ENCODE results near the gene MS4A6E.

The MS4A6E gene

DNA sequence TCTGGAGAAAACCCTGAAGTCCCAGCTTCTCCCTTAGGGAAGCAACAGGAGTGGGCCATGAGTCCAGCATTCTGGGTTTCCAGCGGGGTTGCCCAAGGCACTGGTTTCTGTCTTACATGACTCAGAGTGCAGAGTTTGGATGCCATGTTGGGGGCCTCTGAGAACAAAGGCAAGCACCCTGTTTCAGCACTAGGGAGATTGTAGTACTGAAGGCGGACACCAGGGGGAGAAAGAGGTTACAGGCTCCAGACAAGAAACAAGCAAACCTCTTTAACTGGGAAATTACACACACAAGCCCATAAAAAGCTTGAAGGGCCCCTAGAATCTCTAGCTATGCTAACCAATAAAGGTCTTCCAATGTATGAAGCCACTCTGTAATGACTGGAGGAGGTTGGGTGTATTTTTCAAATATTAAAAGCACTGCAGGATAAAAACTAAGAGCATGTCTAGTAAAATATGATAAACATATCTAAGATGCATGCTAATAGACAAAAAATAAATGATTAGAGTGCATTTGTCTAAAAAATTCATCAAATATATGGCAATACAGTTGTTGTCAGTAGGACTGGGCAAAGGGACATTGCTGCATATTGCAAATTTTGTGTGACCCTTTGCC lies 7.1 kb downstream of the MS4A6E start:
- Histone ChIP-seq H3K9me3 (ENCODE audit: control insufficient read depth in 1 of 2, low read length in 2 of 2) (no peaks in the 10 kb centered on the region), H3K27ac (ENCODE audit: low read depth, low read length) (no peak overlapping the region), H3K4me3 (ENCODE audit: low read depth in 1 of 2, low read length in 2 of 2) (no peak overlapping the region), H3K27me3 (ENCODE audit: control insufficient read depth in 1 of 2, insufficient read depth in 2 of 2, low read length in 2 of 2) (no peaks in the 10 kb centered on the region), H3K36me3 (ENCODE audit: control insufficient read depth in 1 of 2, insufficient read depth in 2 of 2, low read length in 2 of 2) (no peaks in the 10 kb centered on the region), H3K9ac (ENCODE audit: low read depth in 1 of 2, low read length in 2 of 2) (no peak overlapping the region), H3K4me1 (ENCODE audit: control insufficient read depth in 1 of 2, insufficient read depth in 2 of 2, low read length in 2 of 2) (no peaks in the 10 kb centered on the region)

DNA sequence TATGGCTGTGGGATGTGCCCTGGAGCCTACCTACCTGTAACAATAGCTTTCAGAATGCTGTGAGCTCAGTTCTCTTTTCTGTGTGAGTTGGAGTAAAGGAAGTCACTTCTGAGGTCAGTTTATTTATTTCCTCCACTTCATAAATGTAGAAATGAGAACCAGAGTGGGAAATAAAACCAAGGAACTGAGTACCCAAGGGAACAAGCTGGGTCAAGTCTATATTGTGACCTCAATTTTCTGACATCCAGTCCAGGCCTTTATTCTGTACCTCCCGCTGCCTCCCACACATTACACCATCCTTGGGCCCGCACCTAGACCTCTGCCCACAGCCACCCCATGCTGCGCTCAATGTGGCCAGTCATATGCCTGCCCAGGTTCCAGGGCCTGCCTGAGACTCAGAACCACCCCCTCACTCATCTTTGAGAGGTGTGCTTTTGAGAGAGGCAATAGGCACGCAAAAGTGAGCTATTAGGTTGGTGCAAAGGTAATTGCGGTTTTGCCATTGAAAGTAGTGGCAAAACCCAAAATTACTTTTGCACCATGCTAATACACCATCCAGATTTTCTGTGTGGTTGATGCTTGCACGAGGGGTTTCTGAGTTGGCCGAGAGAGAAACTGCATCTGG lies 9.8 kb downstream of the MS4A6E start:
- H3K9ac ChIP-seq (ENCODE audit: low read depth in 1 of 2, low read length in 2 of 2): no peak overlapping the region
- H3K27ac ChIP-seq (ENCODE audit: low read depth, low read length): no peak overlapping the region
- H3K27me3 ChIP-seq (ENCODE audit: control insufficient read depth in 1 of 2, insufficient read depth in 2 of 2, low read length in 2 of 2): no peaks in the 10 kb centered on the region
- no peaks in the 10 kb centered on the region for H3K4me1 ChIP-seq (ENCODE audit: control insufficient read depth in 1 of 2, insufficient read depth in 2 of 2, low read length in 2 of 2)
- no peaks in the 10 kb centered on the region for H3K9me3 ChIP-seq (ENCODE audit: control insufficient read depth in 1 of 2, low read length in 2 of 2)
- no peaks in the 10 kb centered on the region for H3K36me3 ChIP-seq (ENCODE audit: control insufficient read depth in 1 of 2, insufficient read depth in 2 of 2, low read length in 2 of 2)
- no peak overlapping the region for H3K4me3 ChIP-seq (ENCODE audit: low read depth in 1 of 2, low read length in 2 of 2)

DNA sequence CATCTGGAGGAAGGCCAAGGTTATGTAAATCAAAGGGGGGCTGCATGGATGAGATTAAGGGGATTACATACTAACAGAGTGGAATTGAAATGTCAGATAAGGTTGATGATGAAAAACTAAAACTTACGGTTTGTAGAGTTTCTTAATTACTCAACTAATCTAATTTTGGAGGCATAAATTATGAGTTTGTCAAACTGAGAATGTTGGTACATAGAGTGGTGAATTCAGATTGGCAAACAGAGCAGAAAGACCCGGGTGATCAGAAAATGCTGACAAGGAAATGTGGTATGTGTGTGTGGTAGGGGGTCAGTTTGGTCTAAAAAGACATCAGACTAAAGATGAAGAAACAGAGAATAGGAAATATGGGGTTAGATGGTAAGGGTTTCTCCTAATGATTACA lies 11.0 kb downstream of the MS4A6E start:
- Histone ChIP-seq H3K27ac (ENCODE audit: low read depth, low read length) (no peak overlapping the region), H3K27me3 (ENCODE audit: control insufficient read depth in 1 of 2, insufficient read depth in 2 of 2, low read length in 2 of 2) (no peaks in the 10 kb centered on the region), H3K4me1 (ENCODE audit: control insufficient read depth in 1 of 2, insufficient read depth in 2 of 2, low read length in 2 of 2) (no peaks in the 10 kb centered on the region), H3K9me3 (ENCODE audit: control insufficient read depth in 1 of 2, low read length in 2 of 2) (no peaks in the 10 kb centered on the region), H3K4me3 (ENCODE audit: low read depth in 1 of 2, low read length in 2 of 2) (no peak overlapping the region), H3K36me3 (ENCODE audit: control insufficient read depth in 1 of 2, insufficient read depth in 2 of 2, low read length in 2 of 2) (no peaks in the 10 kb centered on the region), H3K9ac (ENCODE audit: low read depth in 1 of 2, low read length in 2 of 2) (no peak overlapping the region)

DNA sequence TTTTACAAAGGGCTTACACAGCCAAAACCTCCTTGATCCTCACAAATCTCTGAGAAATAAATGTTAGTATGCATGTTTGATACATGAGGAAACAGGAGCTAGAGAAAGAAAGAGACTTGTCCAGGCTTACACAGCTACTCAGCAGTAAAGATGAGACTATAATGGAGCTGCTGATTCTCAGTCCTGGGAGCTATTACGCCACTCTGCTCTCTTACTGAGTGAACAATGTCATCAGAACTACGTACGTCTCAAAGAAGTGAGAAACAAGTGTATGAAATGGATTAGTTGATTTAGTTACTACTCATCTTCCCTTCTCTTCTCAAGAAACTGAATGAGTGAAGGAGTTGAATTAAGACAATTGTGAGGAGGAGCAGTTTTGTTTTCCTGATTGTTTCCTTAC lies 12.3 kb downstream of the MS4A6E start:
- Histone ChIP-seq H3K27me3 (ENCODE audit: control insufficient read depth in 1 of 2, insufficient read depth in 2 of 2, low read length in 2 of 2) (no peaks in the 10 kb centered on the region), H3K9ac (ENCODE audit: low read depth in 1 of 2, low read length in 2 of 2) (no peak overlapping the region), H3K27ac (ENCODE audit: low read depth, low read length) (no peak overlapping the region), H3K4me3 (ENCODE audit: low read depth in 1 of 2, low read length in 2 of 2) (no peak overlapping the region), H3K36me3 (ENCODE audit: control insufficient read depth in 1 of 2, insufficient read depth in 2 of 2, low read length in 2 of 2) (no peaks in the 10 kb centered on the region), H3K9me3 (ENCODE audit: control insufficient read depth in 1 of 2, low read length in 2 of 2) (no peaks in the 10 kb centered on the region), H3K4me1 (ENCODE audit: control insufficient read depth in 1 of 2, insufficient read depth in 2 of 2, low read length in 2 of 2) (no peaks in the 10 kb centered on the region)

DNA sequence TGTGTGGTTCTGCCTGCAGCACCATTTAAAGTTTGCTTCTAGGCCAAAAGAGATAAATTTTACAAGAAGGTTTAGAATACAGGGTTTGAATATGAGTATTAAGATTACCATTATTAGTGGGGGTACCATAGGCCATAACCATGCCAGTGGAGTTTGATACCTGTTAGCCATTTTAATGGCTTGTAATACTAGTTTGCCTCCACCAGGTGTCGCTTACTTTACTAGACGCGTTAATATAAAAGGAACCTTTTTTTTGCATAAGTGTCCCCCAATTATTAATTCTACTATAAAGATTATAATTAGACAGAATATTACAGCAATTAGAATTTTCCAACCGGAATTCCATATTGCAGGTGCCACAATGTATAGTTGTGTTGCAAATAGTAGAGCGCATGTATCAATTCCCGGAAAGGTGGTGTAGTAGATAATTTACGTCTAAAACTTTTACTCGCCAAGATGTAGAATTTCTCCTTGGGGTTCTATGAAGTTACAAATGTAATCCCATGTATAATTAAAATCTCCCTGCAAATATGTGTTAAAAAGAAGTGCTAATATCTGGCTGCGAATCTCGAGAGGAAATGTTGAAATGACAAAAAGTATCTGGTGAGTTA lies 16.1 kb downstream of the MS4A6E start:
- Histone ChIP-seq H3K9me3 (ENCODE audit: control insufficient read depth in 1 of 2, low read length in 2 of 2) (no peaks in the 10 kb centered on the region), H3K27me3 (ENCODE audit: control insufficient read depth in 1 of 2, insufficient read depth in 2 of 2, low read length in 2 of 2) (no peaks in the 10 kb centered on the region), H3K4me1 (ENCODE audit: control insufficient read depth in 1 of 2, insufficient read depth in 2 of 2, low read length in 2 of 2) (peaks cover under 1 to 2% of the 10 kb centered on the region in 2 donors), H3K27ac (ENCODE audit: low read depth, low read length) (no peak overlapping the region), H3K36me3 (ENCODE audit: control insufficient read depth in 1 of 2, insufficient read depth in 2 of 2, low read length in 2 of 2) (no peaks in the 10 kb centered on the region), H3K4me3 (ENCODE audit: low read depth in 1 of 2, low read length in 2 of 2) (no peak overlapping the region), H3K9ac (ENCODE audit: low read depth in 1 of 2, low read length in 2 of 2) (no peak overlapping the region)

DNA sequence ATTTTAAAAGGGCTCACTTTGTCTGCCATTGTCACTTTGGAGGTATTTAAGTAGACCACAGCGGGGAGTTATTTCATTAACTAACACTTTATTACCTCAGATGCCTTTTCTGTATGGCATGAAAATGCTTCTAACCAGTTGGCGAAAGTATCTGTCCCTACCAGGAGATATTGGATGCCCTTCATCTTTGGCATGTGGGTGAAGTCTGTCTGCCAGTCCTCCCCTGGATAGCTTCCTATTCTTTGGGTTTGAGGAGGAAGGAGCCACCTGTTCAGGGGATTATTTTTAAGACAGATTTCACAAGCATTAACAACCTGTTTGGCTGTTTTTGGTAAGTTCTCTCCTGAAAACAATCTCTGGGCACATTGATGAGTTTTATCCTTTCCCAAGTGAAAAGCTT lies 17.1 kb downstream of the MS4A6E start:
- Histone ChIP-seq H3K27me3 (ENCODE audit: control insufficient read depth in 1 of 2, insufficient read depth in 2 of 2, low read length in 2 of 2) (no peaks in the 10 kb centered on the region), H3K36me3 (ENCODE audit: control insufficient read depth in 1 of 2, insufficient read depth in 2 of 2, low read length in 2 of 2) (no peaks in the 10 kb centered on the region), H3K27ac (ENCODE audit: low read depth, low read length) (no peak overlapping the region)

DNA sequence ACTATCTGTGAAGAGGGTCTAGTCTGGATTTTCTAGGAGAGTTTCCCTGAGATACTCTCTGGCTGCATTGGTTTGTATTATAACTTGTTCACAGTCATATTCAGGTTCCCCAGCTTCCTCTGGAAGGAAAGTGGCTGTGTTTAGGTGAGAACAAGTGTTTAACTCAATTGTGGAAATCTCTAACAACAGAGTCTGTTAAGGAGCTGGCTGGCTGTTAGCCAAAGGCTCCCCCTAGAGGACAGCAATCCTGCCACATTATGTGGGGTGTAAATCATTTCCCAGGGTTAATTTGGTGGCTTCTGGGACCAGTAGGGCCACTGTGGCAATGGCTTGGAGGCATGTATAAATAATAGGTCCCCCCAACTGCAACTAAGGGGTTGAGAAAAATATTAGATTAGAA lies 18.4 kb downstream of the MS4A6E start:
- no peaks in the 10 kb centered on the region for H3K27me3 ChIP-seq (ENCODE audit: control insufficient read depth in 1 of 2, insufficient read depth in 2 of 2, low read length in 2 of 2)
- H3K4me1 ChIP-seq (ENCODE audit: control insufficient read depth in 1 of 2, insufficient read depth in 2 of 2, low read length in 2 of 2): peaks cover 15 to 16% of the 10 kb centered on the region in 2 donors
- no peaks in the 10 kb centered on the region for H3K36me3 ChIP-seq (ENCODE audit: control insufficient read depth in 1 of 2, insufficient read depth in 2 of 2, low read length in 2 of 2)
- H3K4me3 ChIP-seq (ENCODE audit: low read depth in 1 of 2, low read length in 2 of 2): no peak overlapping the region
- no peaks in the 10 kb centered on the region for H3K9me3 ChIP-seq (ENCODE audit: control insufficient read depth in 1 of 2, low read length in 2 of 2)
- no peak overlapping the region for H3K27ac ChIP-seq (ENCODE audit: low read depth, low read length)
- no peak overlapping the region for H3K9ac ChIP-seq (ENCODE audit: low read depth in 1 of 2, low read length in 2 of 2)

More for the DNA sequence above, 17.1 kb downstream of the MS4A6E start:
- Histone ChIP-seq H3K9ac (ENCODE audit: low read depth in 1 of 2, low read length in 2 of 2) (no peak overlapping the region), H3K4me1 (ENCODE audit: control insufficient read depth in 1 of 2, insufficient read depth in 2 of 2, low read length in 2 of 2) (peaks cover 5 to 8% of the 10 kb centered on the region in 2 donors), H3K4me3 (ENCODE audit: low read depth in 1 of 2, low read length in 2 of 2) (no peak overlapping the region), H3K9me3 (ENCODE audit: control insufficient read depth in 1 of 2, low read length in 2 of 2) (no peaks in the 10 kb centered on the region)

DNA sequence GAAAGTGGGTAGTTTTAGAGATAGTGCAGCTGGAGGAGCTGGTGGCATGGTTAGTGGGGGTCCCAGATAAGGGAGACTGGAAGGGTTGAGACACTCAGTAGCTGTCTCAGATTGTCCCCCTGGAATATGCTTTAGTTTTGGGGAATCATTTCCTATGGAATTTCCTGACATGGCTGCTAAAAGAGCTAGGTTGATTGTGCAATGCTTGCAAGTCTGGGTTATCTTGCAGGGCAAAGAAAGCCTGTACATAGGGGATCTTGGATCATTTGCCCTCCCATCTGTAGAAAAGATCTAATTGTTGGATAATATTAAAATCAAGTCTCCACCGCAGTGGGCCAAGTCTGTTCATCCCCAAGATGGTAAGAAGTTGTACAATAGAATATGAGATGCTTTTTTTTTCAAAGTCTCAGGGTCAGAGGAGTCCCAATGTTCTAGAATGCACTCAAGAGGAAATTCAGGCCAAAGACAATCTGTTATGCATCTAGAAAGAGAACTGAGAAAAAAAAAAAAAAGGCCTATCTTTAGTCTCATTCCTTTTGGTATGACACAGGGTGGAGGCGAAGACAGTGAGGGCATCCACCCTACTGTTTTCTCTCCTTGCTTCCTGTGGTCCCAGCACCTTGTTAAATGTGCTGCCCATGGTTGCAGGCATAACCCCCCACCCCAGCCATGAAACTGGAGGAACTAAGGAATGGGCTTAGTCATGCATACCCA lies 20.2 kb downstream of the MS4A6E start:
- H3K27ac ChIP-seq (ENCODE audit: low read depth, low read length): no peak overlapping the region
- H3K4me3 ChIP-seq (ENCODE audit: low read depth in 1 of 2, low read length in 2 of 2): no peak overlapping the region
- no peak overlapping the region for H3K9ac ChIP-seq (ENCODE audit: low read depth in 1 of 2, low read length in 2 of 2)
- peaks cover 16 to 22% of the 10 kb centered on the region in 2 donors for H3K4me1 ChIP-seq (ENCODE audit: control insufficient read depth in 1 of 2, insufficient read depth in 2 of 2, low read length in 2 of 2)
- H3K27me3 ChIP-seq (ENCODE audit: control insufficient read depth in 1 of 2, insufficient read depth in 2 of 2, low read length in 2 of 2): no peaks in the 10 kb centered on the region
- H3K9me3 ChIP-seq (ENCODE audit: control insufficient read depth in 1 of 2, low read length in 2 of 2): no peaks in the 10 kb centered on the region
- H3K36me3 ChIP-seq (ENCODE audit: control insufficient read depth in 1 of 2, insufficient read depth in 2 of 2, low read length in 2 of 2): no peaks in the 10 kb centered on the region

DNA sequence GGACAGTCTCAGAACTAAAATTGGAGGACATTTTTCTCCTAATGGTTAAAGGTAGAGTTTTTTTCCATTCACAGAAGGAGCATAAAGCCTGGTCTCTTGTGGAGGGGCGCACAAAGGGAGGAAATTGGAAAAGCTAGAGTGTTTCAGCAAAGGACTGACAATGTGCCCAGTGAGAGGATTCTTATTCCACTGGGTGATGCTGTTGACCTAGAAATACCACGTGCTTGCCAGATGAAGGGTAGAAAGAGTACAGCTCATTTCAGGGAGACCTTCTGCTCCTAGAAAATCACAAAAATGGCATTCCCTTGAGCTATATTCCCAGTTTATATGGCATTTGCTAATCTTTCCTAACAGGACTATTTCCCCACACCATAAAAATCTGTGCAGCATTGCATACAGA lies 21.1 kb downstream of the MS4A6E start:
- H3K36me3 ChIP-seq (ENCODE audit: control insufficient read depth in 1 of 2, insufficient read depth in 2 of 2, low read length in 2 of 2): no peaks in the 10 kb centered on the region
- no peaks in the 10 kb centered on the region for H3K27me3 ChIP-seq (ENCODE audit: control insufficient read depth in 1 of 2, insufficient read depth in 2 of 2, low read length in 2 of 2)
- H3K4me3 ChIP-seq (ENCODE audit: low read depth in 1 of 2, low read length in 2 of 2): no peak overlapping the region
- H3K27ac ChIP-seq (ENCODE audit: low read depth, low read length): no peak overlapping the region
- no peak overlapping the region for H3K9ac ChIP-seq (ENCODE audit: low read depth in 1 of 2, low read length in 2 of 2)
- H3K4me1 ChIP-seq (ENCODE audit: control insufficient read depth in 1 of 2, insufficient read depth in 2 of 2, low read length in 2 of 2): peaks cover 19 to 27% of the 10 kb centered on the region in 2 donors
- no peaks in the 10 kb centered on the region for H3K9me3 ChIP-seq (ENCODE audit: control insufficient read depth in 1 of 2, low read length in 2 of 2)

DNA sequence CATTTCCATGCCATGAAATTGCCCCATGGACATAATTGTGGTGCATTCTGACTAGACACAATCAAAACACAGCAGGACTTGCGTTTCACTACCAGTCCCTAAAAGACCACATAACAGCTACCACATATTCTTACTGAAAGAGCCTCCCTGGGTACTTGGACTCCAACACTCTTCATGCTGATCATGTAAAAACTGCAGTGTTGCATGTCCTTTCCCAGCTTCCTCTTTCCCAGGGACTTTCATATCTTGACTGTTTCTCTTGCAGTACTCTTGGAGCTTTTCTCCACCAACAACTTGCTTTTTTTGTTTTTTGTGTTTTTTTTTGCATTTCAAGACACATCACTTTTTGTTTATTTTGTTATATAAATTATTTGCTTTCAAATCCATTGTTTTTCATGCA lies 22.9 kb downstream of the MS4A6E start:
- no peaks in the 10 kb centered on the region for H3K36me3 ChIP-seq (ENCODE audit: control insufficient read depth in 1 of 2, insufficient read depth in 2 of 2, low read length in 2 of 2)
- peaks cover 20 to 27% of the 10 kb centered on the region in 2 donors for H3K4me1 ChIP-seq (ENCODE audit: control insufficient read depth in 1 of 2, insufficient read depth in 2 of 2, low read length in 2 of 2)
- H3K27ac ChIP-seq (ENCODE audit: low read depth, low read length): no peak overlapping the region
- peaks cover 0 to 6% of the 10 kb centered on the region in 2 donors for H3K9me3 ChIP-seq (ENCODE audit: control insufficient read depth in 1 of 2, low read length in 2 of 2)
- no peak overlapping the region for H3K9ac ChIP-seq (ENCODE audit: low read depth in 1 of 2, low read length in 2 of 2)
- H3K27me3 ChIP-seq (ENCODE audit: control insufficient read depth in 1 of 2, insufficient read depth in 2 of 2, low read length in 2 of 2): no peaks in the 10 kb centered on the region
- H3K4me3 ChIP-seq (ENCODE audit: low read depth in 1 of 2, low read length in 2 of 2): no peak overlapping the region

Data from duodenal mucosa (tissue), 2 donors.